SH-SY5Y (cell line): Measurements from ENCODE around the gene PKNOX2.

Experiments
- GATA2 ChIP-seq: IDR thresholded peaks from 2 replicates; pipeline ENCODE4 v1.6.1; 2011; ENCODE audit warnings: mild to moderate bottlenecking, low read depth, low read length
- GATA3 ChIP-seq: IDR thresholded peaks from 2 replicates; pipeline ENCODE4 v1.6.1; 2011; ENCODE audit warnings: low read depth, mild to moderate bottlenecking, low read length, moderate library complexity

DNA sequence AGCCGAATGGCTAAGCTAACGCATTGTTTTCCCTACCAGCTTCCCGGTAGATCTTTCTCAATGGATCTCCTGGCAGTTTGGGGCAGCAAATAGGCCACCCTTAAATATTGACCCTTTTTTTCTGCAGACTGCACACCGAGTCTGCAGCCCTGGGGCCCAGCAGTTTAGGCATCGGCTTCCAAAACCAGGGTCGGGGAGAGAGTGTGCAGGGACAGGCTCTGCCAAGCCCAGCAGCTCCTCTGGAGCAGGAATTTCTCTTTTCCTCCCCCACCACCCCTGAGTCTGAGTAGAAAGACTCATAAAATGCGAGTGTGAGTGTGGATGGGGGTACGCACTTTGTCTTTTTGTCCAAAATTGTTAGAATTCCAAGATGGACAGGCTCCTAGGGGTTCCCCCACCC is 218.3 kb downstream of the PKNOX2 start:
- no peak for TF ChIP-seq GATA2
- no peak for TF ChIP-seq GATA3
